HAP-1 (cell line): Measurements from ENCODE around the gene GARIN1A.
"Not testable (repeated sequence)": the region's sequence is repeated elsewhere in the genome, so short reads cannot be mapped to it uniquely, and the experiment has no call there.

Experiments used
- DNase-seq, 2 experiments: peaks; one replicate each; pipeline ENCODE4 v3.0.0-alpha.2; 2016 to 2020; ENCODE audit warnings: low spot score in 2 of 2
- H3K27me3 ChIP-seq: fragments of 250-450 bp; sonication (Bioruptor Pico); 2 replicates; pipeline ENCODE4 v1.5.1; 2020; ENCODE audit warnings: low read depth, mild to moderate bottlenecking, moderate library complexity
- H3K36me3 ChIP-seq: fragments of 250-450 bp; sonication (Bioruptor Pico); replicated peaks from 2 replicates; pipeline ENCODE4 v1.5.1; 2020; ENCODE audit warnings: mild to moderate bottlenecking
- H3K4me1 ChIP-seq: fragments of 250-450 bp; sonication (Bioruptor Pico); 2 replicates; pipeline ENCODE4 v1.5.1; 2020; ENCODE audit warnings: mild to moderate bottlenecking
- H3K4me3 ChIP-seq: fragments of 250-450 bp; sonication (Bioruptor Pico); 2 replicates; pipeline ENCODE4 v1.5.1; 2020; ENCODE audit warnings: mild to moderate bottlenecking, moderate library complexity
- H3K9me3 ChIP-seq: fragments of 250-450 bp; sonication (Bioruptor Pico); 2 replicates; pipeline ENCODE4 v1.5.1; 2020; ENCODE audit warnings: mild to moderate bottlenecking, moderate library complexity
- in situ Hi-C: fragments of 300-500 bp; cut with MboI; formaldehyde crosslinking; loops from 3 replicates; pipeline ENCODE4 v1.14.3; 2020; ENCODE audit warnings: low sequenced_read_pairs, inconsistent platforms, mixed read lengths

Gene GARIN1A

GRCh38 chr7:128671992-128672391 lies at the start of gene GARIN1A:
GARIN1A (plus strand) TSS chr7:128672292; CDS start chr7:128672398, 106 bp downstream.
- no peak within 1 kb of the TSS for H3K4me3 ChIP-seq
- no peaks in the 10 kb centered on the region for H3K9me3 ChIP-seq
- DNase-seq, result no peak
- in situ Hi-C loops, result no loop called here
- no peaks in the 10 kb centered on the region for H3K36me3 ChIP-seq
- 0 out of 2 replicates have a peak, but pooled peaks cover 5% of the 10 kb centered on the region for H3K27me3 ChIP-seq
- no peaks in the 10 kb centered on the region for H3K4me1 ChIP-seq

- peaks cover 37% of the 10 kb centered on the region for H3K36me3 ChIP-seq
- H3K4me3 ChIP-seq, H3K27me3 ChIP-seq, DNase-seq, in situ Hi-C loops, H3K4me1 ChIP-seq, H3K9me3 ChIP-seq: not testable (repeated sequence)
These were observed 45.0 kb upstream of the GARIN1A start for GRCh38 chr7:128627124-128627523.

GRCh38 chr7:128633915-128634314 lies 38.2 kb upstream of the GARIN1A start:
- H3K27me3 ChIP-seq, DNase-seq, in situ Hi-C loops, H3K4me3 ChIP-seq, H3K9me3 ChIP-seq, H3K4me1 ChIP-seq: not testable (repeated sequence)
- peaks cover 25% of the 10 kb centered on the region for H3K36me3 ChIP-seq

GRCh38 chr7:128645206-128645605 lies 26.9 kb upstream of the GARIN1A start:
- DNase-seq, in situ Hi-C loops, H3K4me1 ChIP-seq, H3K4me3 ChIP-seq, H3K36me3 ChIP-seq, H3K27me3 ChIP-seq, H3K9me3 ChIP-seq: not testable (repeated sequence)

- H3K36me3 ChIP-seq, DNase-seq, in situ Hi-C loops: not testable (repeated sequence)
These were observed 26.2 kb upstream of the GARIN1A start for GRCh38 chr7:128645844-128646243.

GRCh38 chr7:128646877-128647276 lies 25.2 kb upstream of the GARIN1A start:
- H3K27me3 ChIP-seq, DNase-seq, H3K9me3 ChIP-seq, H3K36me3 ChIP-seq, in situ Hi-C loops, H3K4me1 ChIP-seq, H3K4me3 ChIP-seq: not testable (repeated sequence)

More at GRCh38 chr7:128645844-128646243, 26.2 kb upstream of the GARIN1A start:
- not testable (repeated sequence) for H3K4me3 ChIP-seq, H3K27me3 ChIP-seq, H3K4me1 ChIP-seq, H3K9me3 ChIP-seq

- H3K9me3 ChIP-seq, H3K4me1 ChIP-seq, DNase-seq, H3K4me3 ChIP-seq, H3K36me3 ChIP-seq, H3K27me3 ChIP-seq, in situ Hi-C loops: not testable (repeated sequence)
These were observed 21.0 kb upstream of the GARIN1A start for GRCh38 chr7:128651096-128651495.

- DNase-seq, H3K4me3 ChIP-seq, H3K36me3 ChIP-seq, H3K27me3 ChIP-seq, H3K9me3 ChIP-seq, H3K4me1 ChIP-seq, in situ Hi-C loops: not testable (repeated sequence)
These were observed 19.5 kb upstream of the GARIN1A start for GRCh38 chr7:128652606-128653005.

GRCh38 chr7:128653197-128653596 lies 18.9 kb upstream of the GARIN1A start:
- H3K27me3 ChIP-seq, DNase-seq, H3K36me3 ChIP-seq, H3K4me1 ChIP-seq, H3K4me3 ChIP-seq, in situ Hi-C loops, H3K9me3 ChIP-seq: not testable (repeated sequence)

- H3K36me3 ChIP-seq, DNase-seq, H3K4me1 ChIP-seq, H3K4me3 ChIP-seq, in situ Hi-C loops, H3K9me3 ChIP-seq, H3K27me3 ChIP-seq: not testable (repeated sequence)
These were observed 18.0 kb upstream of the GARIN1A start for GRCh38 chr7:128654080-128654479.

- H3K4me1 ChIP-seq, in situ Hi-C loops, H3K9me3 ChIP-seq, H3K27me3 ChIP-seq, H3K36me3 ChIP-seq, DNase-seq, H3K4me3 ChIP-seq: not testable (repeated sequence)
These were observed 17.6 kb upstream of the GARIN1A start for GRCh38 chr7:128654501-128654900.

- in situ Hi-C loops, H3K4me1 ChIP-seq, DNase-seq, H3K36me3 ChIP-seq, H3K9me3 ChIP-seq, H3K27me3 ChIP-seq, H3K4me3 ChIP-seq: not testable (repeated sequence)
These were observed 13.7 kb upstream of the GARIN1A start for GRCh38 chr7:128658428-128658827.

GRCh38 chr7:128660596-128660995 lies 11.5 kb upstream of the GARIN1A start:
- no peak for DNase-seq
- Histone ChIP-seq H3K4me1 (no peaks in the 10 kb centered on the region), H3K36me3 (no peaks in the 10 kb centered on the region), H3K27me3 (no peaks in the 10 kb centered on the region), H3K9me3 (peaks cover 9% of the 10 kb centered on the region; the same call in 1 of the 2 replicates), H3K4me3 (no peak overlapping the region)
- in situ Hi-C loops, result no loop called here

GRCh38 chr7:128661446-128661845 lies 10.6 kb upstream of the GARIN1A start:
- Histone ChIP-seq H3K4me3 (no peak overlapping the region), H3K27me3 (no peaks in the 10 kb centered on the region), H3K4me1 (no peaks in the 10 kb centered on the region), H3K36me3 (no peaks in the 10 kb centered on the region), H3K9me3 (peaks cover 9% of the 10 kb centered on the region; the same call in 1 of the 2 replicates)
- in situ Hi-C loops, result no loop called here
- no peak for DNase-seq

GRCh38 chr7:128662091-128662490 lies 10.0 kb upstream of the GARIN1A start:
- Histone ChIP-seq H3K9me3 (peaks cover 9% of the 10 kb centered on the region; the same call in 1 of the 2 replicates), H3K4me3 (no peak overlapping the region), H3K36me3 (no peaks in the 10 kb centered on the region), H3K27me3 (no peaks in the 10 kb centered on the region), H3K4me1 (no peaks in the 10 kb centered on the region)
- in situ Hi-C loops, result no loop called here
- DNase-seq, result no peak
